WTC11 (cell line): ENCODE measurements around the gene GPR153.

Source experiments
- E2F1 ChIP-seq: sonication (generic); formaldehyde crosslinking; IDR thresholded peaks from 2 replicates; pipeline ENCODE4 v1.8.0; 2022; ENCODE audit warnings: mild to moderate bottlenecking, missing genetic modification reagents
- ETV6 ChIP-seq: sonication (generic); formaldehyde crosslinking; IDR thresholded peaks from 2 replicates; pipeline ENCODE4 v1.8.1; 2022; ENCODE audit warnings: mild to moderate bottlenecking, missing genetic modification reagents
- JUN ChIP-seq: sonication (generic); formaldehyde crosslinking; IDR thresholded peaks from 2 replicates; pipeline ENCODE4 v1.8.0; 2023; ENCODE audit warnings: mild to moderate bottlenecking, missing genetic modification reagents
- MAX ChIP-seq: sonication (generic); formaldehyde crosslinking; IDR thresholded peaks from 2 replicates; pipeline ENCODE4 v1.8.0; 2022; ENCODE audit warnings: mild to moderate bottlenecking, missing genetic modification reagents
- NFYB ChIP-seq: sonication (generic); formaldehyde crosslinking; conservative IDR thresholded peaks from 2 replicates; pipeline ENCODE4 v1.8.0; 2022; ENCODE audit warnings: low read depth, missing genetic modification reagents
- SP1 ChIP-seq: sonication (generic); formaldehyde crosslinking; conservative IDR thresholded peaks from 2 replicates; pipeline ENCODE4 v1.8.1; 2022; ENCODE audit warnings: missing genetic modification reagents
- TEAD4 ChIP-seq: sonication (generic); formaldehyde crosslinking; IDR thresholded peaks from 2 replicates; pipeline ENCODE4 v1.8.0; 2022; ENCODE audit warnings: mild to moderate bottlenecking, missing genetic modification reagents
- USF2 ChIP-seq: sonication (generic); formaldehyde crosslinking; IDR thresholded peaks from 2 replicates; pipeline ENCODE4 v1.8.1; 2023; ENCODE audit warnings: mild to moderate bottlenecking, missing genetic modification reagents, moderate library complexity
- ZBTB21 ChIP-seq: sonication (generic); formaldehyde crosslinking; IDR thresholded peaks from 2 replicates; pipeline ENCODE4 v1.8.1; 2023; ENCODE audit warnings: mild to moderate bottlenecking, missing genetic modification reagents, borderline replicate concordance
- TF ChIP-seq, protein P1 (sequence below): fragments of 200-600 bp; IDR thresholded peaks from 2 replicates; pipeline ENCODE4 v1.8.0; 2022; ENCODE audit warnings: antibody characterized with exemption
- TF ChIP-seq, protein P2 (sequence below): sonication (generic); formaldehyde crosslinking; IDR thresholded peaks from 2 replicates; pipeline ENCODE4 v1.8.1; 2022; ENCODE audit warnings: missing genetic modification reagents, borderline replicate concordance
- TF ChIP-seq, protein P3 (sequence below): fragments of 250-450 bp; sonication (Bioruptor Pico); IDR thresholded peaks from 2 replicates; pipeline ENCODE4 v1.9.0; 2021; ENCODE audit warnings: mild to moderate bottlenecking, borderline replicate concordance

DNA sequence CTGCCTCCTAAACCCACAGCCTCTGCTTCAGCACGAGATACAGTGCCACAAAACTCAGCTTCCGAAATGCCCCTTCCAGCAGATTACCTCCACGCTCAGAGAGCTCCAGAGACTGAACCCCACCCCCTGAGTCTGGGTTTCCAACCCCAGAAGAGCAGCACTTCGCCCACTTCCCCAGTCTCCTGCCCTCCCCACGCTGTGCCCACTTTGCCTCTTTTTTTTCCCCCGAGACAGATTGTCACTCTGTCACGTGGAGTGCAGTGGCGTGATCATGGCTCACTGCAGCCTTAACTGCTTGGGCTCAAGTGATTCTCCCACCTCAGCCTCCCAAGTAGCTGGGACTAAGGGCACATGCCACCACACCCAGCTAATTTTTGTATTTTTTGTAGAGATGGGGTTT lies 35.2 kb downstream of the GPR153 start:
- TF ChIP-seq, protein P1, sequence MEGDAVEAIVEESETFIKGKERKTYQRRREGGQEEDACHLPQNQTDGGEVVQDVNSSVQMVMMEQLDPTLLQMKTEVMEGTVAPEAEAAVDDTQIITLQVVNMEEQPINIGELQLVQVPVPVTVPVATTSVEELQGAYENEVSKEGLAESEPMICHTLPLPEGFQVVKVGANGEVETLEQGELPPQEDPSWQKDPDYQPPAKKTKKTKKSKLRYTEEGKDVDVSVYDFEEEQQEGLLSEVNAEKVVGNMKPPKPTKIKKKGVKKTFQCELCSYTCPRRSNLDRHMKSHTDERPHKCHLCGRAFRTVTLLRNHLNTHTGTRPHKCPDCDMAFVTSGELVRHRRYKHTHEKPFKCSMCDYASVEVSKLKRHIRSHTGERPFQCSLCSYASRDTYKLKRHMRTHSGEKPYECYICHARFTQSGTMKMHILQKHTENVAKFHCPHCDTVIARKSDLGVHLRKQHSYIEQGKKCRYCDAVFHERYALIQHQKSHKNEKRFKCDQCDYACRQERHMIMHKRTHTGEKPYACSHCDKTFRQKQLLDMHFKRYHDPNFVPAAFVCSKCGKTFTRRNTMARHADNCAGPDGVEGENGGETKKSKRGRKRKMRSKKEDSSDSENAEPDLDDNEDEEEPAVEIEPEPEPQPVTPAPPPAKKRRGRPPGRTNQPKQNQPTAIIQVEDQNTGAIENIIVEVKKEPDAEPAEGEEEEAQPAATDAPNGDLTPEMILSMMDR, result no peak
- TF ChIP-seq, protein P2, sequence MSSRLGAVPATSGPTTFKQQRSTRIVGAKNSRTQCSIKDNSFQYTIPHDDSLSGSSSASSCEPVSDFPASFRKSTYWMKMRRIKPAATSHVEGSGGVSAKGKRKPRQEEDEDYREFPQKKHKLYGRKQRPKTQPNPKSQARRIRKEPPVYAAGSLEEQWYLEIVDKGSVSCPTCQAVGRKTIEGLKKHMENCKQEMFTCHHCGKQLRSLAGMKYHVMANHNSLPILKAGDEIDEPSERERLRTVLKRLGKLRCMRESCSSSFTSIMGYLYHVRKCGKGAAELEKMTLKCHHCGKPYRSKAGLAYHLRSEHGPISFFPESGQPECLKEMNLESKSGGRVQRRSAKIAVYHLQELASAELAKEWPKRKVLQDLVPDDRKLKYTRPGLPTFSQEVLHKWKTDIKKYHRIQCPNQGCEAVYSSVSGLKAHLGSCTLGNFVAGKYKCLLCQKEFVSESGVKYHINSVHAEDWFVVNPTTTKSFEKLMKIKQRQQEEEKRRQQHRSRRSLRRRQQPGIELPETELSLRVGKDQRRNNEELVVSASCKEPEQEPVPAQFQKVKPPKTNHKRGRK, result no peak
- TF ChIP-seq ETV6, result no peak
- no peak for TF ChIP-seq TEAD4 (CRISPR knock-in tag)
- TF ChIP-seq USF2 (CRISPR knock-in tag), result no peak
- TF ChIP-seq JUN (CRISPR knock-in tag), result no peak
- TF ChIP-seq, protein P3, sequence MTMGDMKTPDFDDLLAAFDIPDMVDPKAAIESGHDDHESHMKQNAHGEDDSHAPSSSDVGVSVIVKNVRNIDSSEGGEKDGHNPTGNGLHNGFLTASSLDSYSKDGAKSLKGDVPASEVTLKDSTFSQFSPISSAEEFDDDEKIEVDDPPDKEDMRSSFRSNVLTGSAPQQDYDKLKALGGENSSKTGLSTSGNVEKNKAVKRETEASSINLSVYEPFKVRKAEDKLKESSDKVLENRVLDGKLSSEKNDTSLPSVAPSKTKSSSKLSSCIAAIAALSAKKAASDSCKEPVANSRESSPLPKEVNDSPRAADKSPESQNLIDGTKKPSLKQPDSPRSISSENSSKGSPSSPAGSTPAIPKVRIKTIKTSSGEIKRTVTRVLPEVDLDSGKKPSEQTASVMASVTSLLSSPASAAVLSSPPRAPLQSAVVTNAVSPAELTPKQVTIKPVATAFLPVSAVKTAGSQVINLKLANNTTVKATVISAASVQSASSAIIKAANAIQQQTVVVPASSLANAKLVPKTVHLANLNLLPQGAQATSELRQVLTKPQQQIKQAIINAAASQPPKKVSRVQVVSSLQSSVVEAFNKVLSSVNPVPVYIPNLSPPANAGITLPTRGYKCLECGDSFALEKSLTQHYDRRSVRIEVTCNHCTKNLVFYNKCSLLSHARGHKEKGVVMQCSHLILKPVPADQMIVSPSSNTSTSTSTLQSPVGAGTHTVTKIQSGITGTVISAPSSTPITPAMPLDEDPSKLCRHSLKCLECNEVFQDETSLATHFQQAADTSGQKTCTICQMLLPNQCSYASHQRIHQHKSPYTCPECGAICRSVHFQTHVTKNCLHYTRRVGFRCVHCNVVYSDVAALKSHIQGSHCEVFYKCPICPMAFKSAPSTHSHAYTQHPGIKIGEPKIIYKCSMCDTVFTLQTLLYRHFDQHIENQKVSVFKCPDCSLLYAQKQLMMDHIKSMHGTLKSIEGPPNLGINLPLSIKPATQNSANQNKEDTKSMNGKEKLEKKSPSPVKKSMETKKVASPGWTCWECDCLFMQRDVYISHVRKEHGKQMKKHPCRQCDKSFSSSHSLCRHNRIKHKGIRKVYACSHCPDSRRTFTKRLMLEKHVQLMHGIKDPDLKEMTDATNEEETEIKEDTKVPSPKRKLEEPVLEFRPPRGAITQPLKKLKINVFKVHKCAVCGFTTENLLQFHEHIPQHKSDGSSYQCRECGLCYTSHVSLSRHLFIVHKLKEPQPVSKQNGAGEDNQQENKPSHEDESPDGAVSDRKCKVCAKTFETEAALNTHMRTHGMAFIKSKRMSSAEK (CRISPR knock-in tag), result no peak
- no peak for TF ChIP-seq NFYB (CRISPR knock-in tag)
- no peak for TF ChIP-seq MAX (CRISPR knock-in tag)
- no peak for TF ChIP-seq ZBTB21 (CRISPR knock-in tag)
- TF ChIP-seq E2F1 (CRISPR knock-in tag), result no peak
- TF ChIP-seq SP1, result no peak
